HEK293 (cell line): ENCODE data around the gene CELF4.

ENCODE experiments used
- CTCF ChIA-PET: fragments of 350-600 bp; formaldehyde crosslinking; extraction: SDS; loops from one replicate; lab custom pipeline; 2021; ENCODE audit warnings: antibody characterized with exemption; lab: Yijun Ruan, JAX
- POLR2A ChIA-PET: fragments of 300-600 bp; formaldehyde crosslinking; extraction: SDS; loops from one replicate; lab custom pipeline; 2020; ENCODE audit warnings: antibody characterized with exemption, inconsistent platforms; lab: Yijun Ruan, JAX
- H3K27ac ChIP-seq: fragments of 200-500 bp; sonication (Bioruptor generic); 2 replicates; pipeline ENCODE4 v1.5.1; 2014; ENCODE audit warnings: low read depth, low read length, control low read depth, inconsistent platforms; ENCODE audit errors: extremely low read depth
- H3K36me3 ChIP-seq, 2 experiments: fragments of 200-500 bp in 1 of 2; sonication (Bioruptor generic) in 1 of 2; 1 replicate in 1 of 2; 2 replicates in 1 of 2; pipeline ENCODE4 v1.5.1; 2014 to 2017; ENCODE audit warnings: inconsistent platforms in 2 of 2, low read length in 2 of 2; ENCODE audit not compliant: control insufficient read depth in 2 of 2, insufficient read depth in 1 of 2
- H3K4me1 ChIP-seq: fragments of 200-500 bp; sonication (Bioruptor generic); 2 replicates; pipeline ENCODE4 v1.5.1; 2014; ENCODE audit warnings: mild to moderate bottlenecking, low read length, inconsistent platforms; ENCODE audit not compliant: control insufficient read depth, insufficient read depth
- H3K4me3 ChIP-seq: 2 replicates; pipeline ENCODE4 v1.5.1; 2011; ENCODE audit warnings: low read depth, mild to moderate bottlenecking, control low read depth, low read length, moderate library complexity
- H3K9me3 ChIP-seq: fragments of 200-500 bp; sonication (Bioruptor generic); 2 replicates; pipeline ENCODE4 v1.5.1; 2014; ENCODE audit warnings: low read depth, low read length, inconsistent platforms; ENCODE audit not compliant: control insufficient read depth, insufficient read depth
- FEZF1 ChIP-seq: fragments of 450-650 bp; formaldehyde crosslinking; IDR thresholded peaks from 2 replicates; pipeline ENCODE4 v1.5.1; 2016; ENCODE audit warnings: missing biosample characterization, missing genetic modification characterization
- GLI2 ChIP-seq: fragments of 450-650 bp; formaldehyde crosslinking; IDR thresholded peaks from 2 replicates; pipeline ENCODE4; 2017; ENCODE audit warnings: missing biosample characterization, missing genetic modification characterization, low read depth, borderline replicate concordance
- IKZF3 ChIP-seq: fragments of 450-650 bp; IDR thresholded peaks from 2 replicates; pipeline ENCODE4 v1.5.0; 2018; ENCODE audit warnings: missing biosample characterization, mild to moderate bottlenecking, missing genetic modification characterization, moderate library complexity
- KLF1 ChIP-seq: fragments of 450-650 bp; formaldehyde crosslinking; IDR thresholded peaks from 2 replicates; pipeline ENCODE4 v1.5.1; 2016; ENCODE audit warnings: missing biosample characterization, missing genetic modification characterization
- RBAK ChIP-seq: fragments of 450-650 bp; formaldehyde crosslinking; IDR thresholded peaks from 2 replicates; pipeline ENCODE4 v1.5.1; 2016; ENCODE audit warnings: missing biosample characterization, missing genetic modification characterization
- SCRT1 ChIP-seq: fragments of 450-650 bp; formaldehyde crosslinking; IDR thresholded peaks from 2 replicates; pipeline ENCODE4 v1.5.1; 2016; ENCODE audit warnings: missing biosample characterization, missing genetic modification characterization, borderline replicate concordance
- TRIM28 ChIP-seq: IDR thresholded peaks from 2 replicates; pipeline ENCODE4 v1.6.1; 2011; ENCODE audit warnings: low read length, control low read depth, borderline replicate concordance
- YY1 ChIP-seq: fragments of 450-650 bp; formaldehyde crosslinking; IDR thresholded peaks from 2 replicates; pipeline ENCODE4 v1.5.1; 2018; ENCODE audit warnings: missing biosample characterization, missing genetic modification characterization
- ZNF121 ChIP-seq: fragments of 450-650 bp; formaldehyde crosslinking; IDR thresholded peaks from 2 replicates; pipeline ENCODE4 v1.5.1; 2016; ENCODE audit warnings: missing biosample characterization, missing genetic modification characterization
- ZNF138 ChIP-seq: fragments of 450-650 bp; formaldehyde crosslinking; IDR thresholded peaks from 2 replicates; pipeline ENCODE4 v1.5.1; 2016; ENCODE audit warnings: missing biosample characterization, missing genetic modification characterization, borderline replicate concordance
- ZNF140 ChIP-seq: fragments of 450-650 bp; formaldehyde crosslinking; IDR thresholded peaks from 2 replicates; pipeline ENCODE4 v1.5.1; 2016; ENCODE audit warnings: missing biosample characterization, missing genetic modification characterization
- ZNF184 ChIP-seq: fragments of 450-650 bp; IDR thresholded peaks from 2 replicates; pipeline ENCODE4 v1.5.1; 2018; ENCODE audit warnings: missing biosample characterization, mild to moderate bottlenecking, missing genetic modification characterization
- ZNF214 ChIP-seq: fragments of 450-650 bp; formaldehyde crosslinking; IDR thresholded peaks from 2 replicates; pipeline ENCODE4 v1.5.1; 2017; ENCODE audit warnings: missing biosample characterization, mild to moderate bottlenecking, missing genetic modification characterization, borderline replicate concordance
- ZNF394 ChIP-seq: fragments of 450-650 bp; formaldehyde crosslinking; IDR thresholded peaks from 2 replicates; pipeline ENCODE4 v1.5.1; 2016; ENCODE audit warnings: missing biosample characterization, missing genetic modification characterization, mild to moderate bottlenecking, moderate library complexity, borderline replicate concordance
- ZNF561 ChIP-seq: fragments of 450-650 bp; IDR thresholded peaks from 2 replicates; pipeline ENCODE4 v1.5.1; 2018; ENCODE audit warnings: missing biosample characterization, missing genetic modification characterization, borderline replicate concordance
- ZNF571 ChIP-seq: fragments of 450-650 bp; formaldehyde crosslinking; IDR thresholded peaks from 2 replicates; pipeline ENCODE4 v1.5.0; 2017; ENCODE audit warnings: missing biosample characterization, missing genetic modification characterization
- ZNF596 ChIP-seq: fragments of 450-650 bp; IDR thresholded peaks from 2 replicates; pipeline ENCODE4 v1.5.0; 2018; ENCODE audit warnings: missing biosample characterization, mild to moderate bottlenecking, missing genetic modification characterization, moderate library complexity
- ZNF626 ChIP-seq: fragments of 450-650 bp; sonication (Bioruptor Pico); formaldehyde crosslinking; IDR thresholded peaks from 2 replicates; pipeline ENCODE4 v1.5.1; 2018; ENCODE audit warnings: missing biosample characterization, missing genetic modification characterization, inconsistent platforms
- ZNF654 ChIP-seq: fragments of 450-650 bp; formaldehyde crosslinking; IDR thresholded peaks from 2 replicates; pipeline ENCODE4 v1.5.1; 2016; ENCODE audit warnings: low read depth, missing biosample characterization, missing genetic modification characterization
- ZNF677 ChIP-seq: fragments of 450-650 bp; IDR thresholded peaks from 2 replicates; pipeline ENCODE4 v1.5.0; 2018; ENCODE audit warnings: missing biosample characterization, mild to moderate bottlenecking, missing genetic modification characterization, moderate library complexity
- ZNF791 ChIP-seq: fragments of 450-650 bp; formaldehyde crosslinking; IDR thresholded peaks from 2 replicates; pipeline ENCODE4 v1.5.1; 2016; ENCODE audit warnings: missing biosample characterization, missing genetic modification characterization
- ZNF843 ChIP-seq: fragments of 450-650 bp; formaldehyde crosslinking; IDR thresholded peaks from 2 replicates; pipeline ENCODE4 v1.5.1; 2016; ENCODE audit warnings: missing biosample characterization, missing genetic modification characterization
- TF ChIP-seq, protein P1 (sequence below): fragments of 450-650 bp; formaldehyde crosslinking; IDR thresholded peaks from 2 replicates; pipeline ENCODE4 v1.5.1; 2016; ENCODE audit warnings: missing biosample characterization, missing genetic modification characterization
- TF ChIP-seq, protein P2 (sequence below): fragments of 450-650 bp; formaldehyde crosslinking; IDR thresholded peaks from 2 replicates; pipeline ENCODE4 v1.5.1; 2016; ENCODE audit warnings: missing biosample characterization, missing genetic modification characterization
- TF ChIP-seq, protein P3 (sequence below): fragments of 450-650 bp; IDR thresholded peaks from 2 replicates; pipeline ENCODE4 v1.5.1; 2018; ENCODE audit warnings: missing biosample characterization, missing genetic modification characterization
- TF ChIP-seq, protein P4 (sequence below): fragments of 450-650 bp; formaldehyde crosslinking; IDR thresholded peaks from 2 replicates; pipeline ENCODE4; 2016; ENCODE audit warnings: missing biosample characterization, missing genetic modification characterization
- TF ChIP-seq, protein P5 (sequence below): fragments of 450-650 bp; formaldehyde crosslinking; IDR thresholded peaks from 2 replicates; pipeline ENCODE4 v1.5.1; 2016; ENCODE audit warnings: missing biosample characterization, missing genetic modification characterization

CELF4 gene

DNA sequence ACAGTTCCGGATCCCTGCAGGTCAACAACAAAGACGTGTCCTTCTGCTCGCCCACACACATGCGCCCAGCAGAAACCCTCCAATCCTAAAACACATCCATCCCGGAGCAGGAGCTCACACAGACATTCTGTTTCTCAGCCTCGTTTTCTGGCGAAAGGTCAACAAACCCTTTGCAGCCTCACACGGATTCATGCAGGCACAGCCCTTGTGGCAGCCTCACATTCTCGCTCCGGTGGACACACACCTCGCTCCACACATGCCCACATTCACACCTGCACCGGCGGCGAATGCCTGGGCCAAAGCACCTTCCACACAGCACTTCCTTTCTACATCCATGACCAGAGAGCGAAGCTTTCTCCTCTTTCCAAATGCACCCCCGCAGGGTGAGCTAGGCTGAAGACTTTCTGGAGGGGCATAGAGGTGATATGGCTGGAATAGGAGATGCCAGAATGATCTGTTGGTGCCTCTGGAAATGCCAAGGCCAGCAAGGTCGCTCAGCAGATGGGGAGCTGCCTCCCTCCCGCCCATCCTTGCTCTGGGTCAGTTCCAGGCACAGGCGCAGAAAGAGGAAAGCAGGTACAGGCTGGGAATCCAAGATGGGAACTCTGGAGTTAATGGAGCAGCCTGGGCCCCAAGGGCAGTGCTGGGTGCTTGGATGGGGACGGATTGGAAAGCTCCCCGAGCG lies 88.8 kb downstream of the CELF4 start:
- TF ChIP-seq IKZF3 (tag by site-specific recombination) = no peak
- TF ChIP-seq TRIM28 = no peak
- TF ChIP-seq ZNF140 (tag by site-specific recombination) = no peak
- no peak for TF ChIP-seq ZNF184
- no peak for TF ChIP-seq ZNF561 (tag by site-specific recombination)
- TF ChIP-seq, protein P1, sequence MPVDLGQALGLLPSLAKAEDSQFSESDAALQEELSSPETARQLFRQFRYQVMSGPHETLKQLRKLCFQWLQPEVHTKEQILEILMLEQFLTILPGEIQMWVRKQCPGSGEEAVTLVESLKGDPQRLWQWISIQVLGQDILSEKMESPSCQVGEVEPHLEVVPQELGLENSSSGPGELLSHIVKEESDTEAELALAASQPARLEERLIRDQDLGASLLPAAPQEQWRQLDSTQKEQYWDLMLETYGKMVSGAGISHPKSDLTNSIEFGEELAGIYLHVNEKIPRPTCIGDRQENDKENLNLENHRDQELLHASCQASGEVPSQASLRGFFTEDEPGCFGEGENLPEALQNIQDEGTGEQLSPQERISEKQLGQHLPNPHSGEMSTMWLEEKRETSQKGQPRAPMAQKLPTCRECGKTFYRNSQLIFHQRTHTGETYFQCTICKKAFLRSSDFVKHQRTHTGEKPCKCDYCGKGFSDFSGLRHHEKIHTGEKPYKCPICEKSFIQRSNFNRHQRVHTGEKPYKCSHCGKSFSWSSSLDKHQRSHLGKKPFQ (tag by site-specific recombination) = no peak
- no peak for TF ChIP-seq ZNF138 (tag by site-specific recombination)
- no peak for TF ChIP-seq ZNF121 (tag by site-specific recombination)
- no peak for TF ChIP-seq ZNF843 (tag by site-specific recombination)
- TF ChIP-seq FEZF1 (tag by site-specific recombination) = no peak
- TF ChIP-seq SCRT1 (tag by site-specific recombination) = no peak
- TF ChIP-seq, protein P2, sequence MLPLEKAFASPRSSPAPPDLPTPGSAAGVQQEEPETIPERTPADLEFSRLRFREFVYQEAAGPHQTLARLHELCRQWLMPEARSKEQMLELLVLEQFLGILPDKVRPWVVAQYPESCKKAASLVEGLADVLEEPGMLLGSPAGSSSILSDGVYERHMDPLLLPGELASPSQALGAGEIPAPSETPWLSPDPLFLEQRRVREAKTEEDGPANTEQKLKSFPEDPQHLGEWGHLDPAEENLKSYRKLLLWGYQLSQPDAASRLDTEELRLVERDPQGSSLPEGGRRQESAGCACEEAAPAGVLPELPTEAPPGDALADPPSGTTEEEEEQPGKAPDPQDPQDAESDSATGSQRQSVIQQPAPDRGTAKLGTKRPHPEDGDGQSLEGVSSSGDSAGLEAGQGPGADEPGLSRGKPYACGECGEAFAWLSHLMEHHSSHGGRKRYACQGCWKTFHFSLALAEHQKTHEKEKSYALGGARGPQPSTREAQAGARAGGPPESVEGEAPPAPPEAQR (tag by site-specific recombination) = no peak
- TF ChIP-seq, protein P3, sequence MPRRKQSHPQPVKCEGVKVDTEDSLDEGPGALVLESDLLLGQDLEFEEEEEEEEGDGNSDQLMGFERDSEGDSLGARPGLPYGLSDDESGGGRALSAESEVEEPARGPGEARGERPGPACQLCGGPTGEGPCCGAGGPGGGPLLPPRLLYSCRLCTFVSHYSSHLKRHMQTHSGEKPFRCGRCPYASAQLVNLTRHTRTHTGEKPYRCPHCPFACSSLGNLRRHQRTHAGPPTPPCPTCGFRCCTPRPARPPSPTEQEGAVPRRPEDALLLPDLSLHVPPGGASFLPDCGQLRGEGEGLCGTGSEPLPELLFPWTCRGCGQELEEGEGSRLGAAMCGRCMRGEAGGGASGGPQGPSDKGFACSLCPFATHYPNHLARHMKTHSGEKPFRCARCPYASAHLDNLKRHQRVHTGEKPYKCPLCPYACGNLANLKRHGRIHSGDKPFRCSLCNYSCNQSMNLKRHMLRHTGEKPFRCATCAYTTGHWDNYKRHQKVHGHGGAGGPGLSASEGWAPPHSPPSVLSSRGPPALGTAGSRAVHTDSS = no peak
- TF ChIP-seq ZNF214 (tag by site-specific recombination) = no peak
- TF ChIP-seq RBAK (tag by site-specific recombination) = no peak
- no peak for TF ChIP-seq ZNF571 (tag by site-specific recombination)
- TF ChIP-seq ZNF791 (tag by site-specific recombination) = no peak
- TF ChIP-seq ZNF626 = no peak
- TF ChIP-seq ZNF677 = no peak
- Histone ChIP-seq H3K4me1 (no peaks in the 10 kb centered on the region), H3K4me3 (no peak overlapping the region), H3K36me3 (no peaks in the 10 kb centered on the region), H3K27ac (no peak overlapping the region), H3K9me3 (no peaks in the 10 kb centered on the region)
- ChIA-PET POLR2A (no interaction called here), CTCF (interaction anchor here (0.7 to 2.1 kb wide), 13 partner anchors 8 to 995 kb away, joined by 3 to 12 read pairs (median 3); no protein-coding TSS in a partner anchor)

DNA sequence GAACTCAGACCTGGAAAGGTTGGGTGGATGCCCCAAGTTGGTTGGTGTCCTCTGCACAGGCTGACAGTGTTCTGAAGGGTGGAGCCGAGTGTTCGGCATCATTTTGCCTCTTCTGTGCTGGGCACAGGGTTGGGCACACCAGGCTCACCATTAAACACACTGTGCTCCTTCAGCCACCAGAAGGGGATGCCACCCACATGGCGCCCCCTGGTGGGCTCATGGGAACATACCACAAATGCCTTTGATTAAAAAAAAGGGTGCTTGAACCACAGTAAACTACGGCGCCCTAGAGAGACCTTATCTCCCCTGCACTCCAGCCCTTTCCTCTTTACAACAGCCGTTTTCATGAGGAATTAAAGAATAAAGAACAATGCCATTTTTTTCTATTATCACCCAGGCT lies 89.4 kb downstream of the CELF4 start:
- CTCF ChIA-PET = interaction anchor here (0.7 to 2.5 kb wide), 10 partner anchors 10 to 184 kb away, joined by 3 to 12 read pairs (median 5); no protein-coding TSS in a partner anchor
- H3K4me3 ChIP-seq = no peak overlapping the region
- TF ChIP-seq KLF1 (tag by site-specific recombination) (no peak), ZNF596 (tag by site-specific recombination) (no peak), GLI2 (tag by site-specific recombination) (no peak), YY1 (tag by site-specific recombination) (no peak), ZNF654 (tag by site-specific recombination) (peak; percentile 36; the same call in 1 of the 2 replicates), ZNF394 (tag by site-specific recombination) (no peak)
- TF ChIP-seq, protein P4, sequence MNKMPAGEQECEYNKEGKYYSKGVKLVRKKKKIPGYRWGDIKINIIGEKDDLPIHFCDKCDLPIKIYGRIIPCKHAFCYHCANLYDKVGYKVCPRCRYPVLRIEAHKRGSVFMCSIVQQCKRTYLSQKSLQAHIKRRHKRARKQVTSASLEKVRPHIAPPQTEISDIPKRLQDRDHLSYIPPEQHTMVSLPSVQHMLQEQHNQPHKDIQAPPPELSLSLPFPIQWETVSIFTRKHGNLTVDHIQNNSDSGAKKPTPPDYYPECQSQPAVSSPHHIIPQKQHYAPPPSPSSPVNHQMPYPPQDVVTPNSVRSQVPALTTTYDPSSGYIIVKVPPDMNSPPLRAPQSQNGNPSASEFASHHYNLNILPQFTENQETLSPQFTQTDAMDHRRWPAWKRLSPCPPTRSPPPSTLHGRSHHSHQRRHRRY (tag by site-specific recombination) = no peak
- TF ChIP-seq, protein P5, sequence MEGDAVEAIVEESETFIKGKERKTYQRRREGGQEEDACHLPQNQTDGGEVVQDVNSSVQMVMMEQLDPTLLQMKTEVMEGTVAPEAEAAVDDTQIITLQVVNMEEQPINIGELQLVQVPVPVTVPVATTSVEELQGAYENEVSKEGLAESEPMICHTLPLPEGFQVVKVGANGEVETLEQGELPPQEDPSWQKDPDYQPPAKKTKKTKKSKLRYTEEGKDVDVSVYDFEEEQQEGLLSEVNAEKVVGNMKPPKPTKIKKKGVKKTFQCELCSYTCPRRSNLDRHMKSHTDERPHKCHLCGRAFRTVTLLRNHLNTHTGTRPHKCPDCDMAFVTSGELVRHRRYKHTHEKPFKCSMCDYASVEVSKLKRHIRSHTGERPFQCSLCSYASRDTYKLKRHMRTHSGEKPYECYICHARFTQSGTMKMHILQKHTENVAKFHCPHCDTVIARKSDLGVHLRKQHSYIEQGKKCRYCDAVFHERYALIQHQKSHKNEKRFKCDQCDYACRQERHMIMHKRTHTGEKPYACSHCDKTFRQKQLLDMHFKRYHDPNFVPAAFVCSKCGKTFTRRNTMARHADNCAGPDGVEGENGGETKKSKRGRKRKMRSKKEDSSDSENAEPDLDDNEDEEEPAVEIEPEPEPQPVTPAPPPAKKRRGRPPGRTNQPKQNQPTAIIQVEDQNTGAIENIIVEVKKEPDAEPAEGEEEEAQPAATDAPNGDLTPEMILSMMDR = peak; percentile 43

More for the DNA sequence above, 89.4 kb downstream of the CELF4 start:
- no peaks in the 10 kb centered on the region for H3K9me3 ChIP-seq
- POLR2A ChIA-PET = no interaction called here
- no peaks in the 10 kb centered on the region for H3K36me3 ChIP-seq
- H3K27ac ChIP-seq = no peak overlapping the region
- no peaks in the 10 kb centered on the region for H3K4me1 ChIP-seq
